Neural progenitor cell (in vitro differentiated cells): ENCODE results near the gene WDR48.

Experiments used
- EZH2 ChIP-seq: fragments of 200-600 bp; sonication (generic); IDR thresholded peaks from 2 replicates; pipeline ENCODE4 v1.6.1; 2017; ENCODE audit warnings: antibody characterized with exemption, mild to moderate bottlenecking, moderate library complexity
- EZH2phosphoT487 ChIP-seq: fragments of 200-600 bp; sonication (generic); IDR thresholded peaks from 2 replicates; pipeline ENCODE4 v1.6.1; 2017; ENCODE audit warnings: antibody characterized with exemption
- TF ChIP-seq, protein P1 (sequence below): fragments of 200-600 bp; sonication (generic); IDR thresholded peaks from 2 replicates; pipeline ENCODE4 v1.5.1; 2017; ENCODE audit warnings: antibody characterized with exemption, mild to moderate bottlenecking

DNA sequence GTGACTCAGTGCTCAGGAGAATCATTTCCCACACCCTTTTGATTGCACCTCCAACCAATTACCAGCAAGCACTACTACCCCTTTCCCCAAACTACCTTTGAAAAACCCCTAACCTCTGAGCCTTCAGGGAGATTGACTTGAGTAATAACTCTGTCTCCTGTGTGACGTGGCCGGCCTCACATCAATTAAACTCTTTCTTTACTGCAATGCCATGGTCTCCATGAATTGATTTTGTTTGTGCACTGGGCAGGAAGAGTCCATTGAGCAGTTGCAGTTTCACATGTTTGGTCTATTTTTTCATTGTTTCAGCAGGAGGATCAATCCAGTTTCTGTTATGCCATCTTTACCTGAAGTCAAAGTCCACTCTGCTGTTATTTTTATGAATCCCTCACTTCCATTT, 32.5 kb upstream of the WDR48 start:
- TF ChIP-seq, protein P1, sequence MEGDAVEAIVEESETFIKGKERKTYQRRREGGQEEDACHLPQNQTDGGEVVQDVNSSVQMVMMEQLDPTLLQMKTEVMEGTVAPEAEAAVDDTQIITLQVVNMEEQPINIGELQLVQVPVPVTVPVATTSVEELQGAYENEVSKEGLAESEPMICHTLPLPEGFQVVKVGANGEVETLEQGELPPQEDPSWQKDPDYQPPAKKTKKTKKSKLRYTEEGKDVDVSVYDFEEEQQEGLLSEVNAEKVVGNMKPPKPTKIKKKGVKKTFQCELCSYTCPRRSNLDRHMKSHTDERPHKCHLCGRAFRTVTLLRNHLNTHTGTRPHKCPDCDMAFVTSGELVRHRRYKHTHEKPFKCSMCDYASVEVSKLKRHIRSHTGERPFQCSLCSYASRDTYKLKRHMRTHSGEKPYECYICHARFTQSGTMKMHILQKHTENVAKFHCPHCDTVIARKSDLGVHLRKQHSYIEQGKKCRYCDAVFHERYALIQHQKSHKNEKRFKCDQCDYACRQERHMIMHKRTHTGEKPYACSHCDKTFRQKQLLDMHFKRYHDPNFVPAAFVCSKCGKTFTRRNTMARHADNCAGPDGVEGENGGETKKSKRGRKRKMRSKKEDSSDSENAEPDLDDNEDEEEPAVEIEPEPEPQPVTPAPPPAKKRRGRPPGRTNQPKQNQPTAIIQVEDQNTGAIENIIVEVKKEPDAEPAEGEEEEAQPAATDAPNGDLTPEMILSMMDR = no peak
- TF ChIP-seq EZH2phosphoT487 (no peak), EZH2 (no peak)
